GM21528 (cell line): ENCODE data around the gene ZBTB22.
"Not testable (repeated sequence)": the region's sequence is repeated elsewhere in the genome, so short reads cannot be mapped to it uniquely, and the experiment has no call there.

ENCODE experiments used
- ATAC-seq: cut with Tn5 transposase; IDR thresholded peaks from one replicate; pipeline ENCODE4 v1.9.1; 2021; ENCODE audit warnings: mild to moderate bottlenecking, moderate library complexity; ENCODE audit not compliant: unreplicated experiment, low FRiP score

The ZBTB22 gene

GRCh38 chr6:33280539-33280938, 37.0 kb downstream of the ZBTB22 start:
- no peak for ATAC-seq

- no peak for ATAC-seq
Measured at GRCh38 chr6:33279971-33280511, 37.5 kb downstream of the ZBTB22 start.

GRCh38 chr6:33279257-33279695, 38.3 kb downstream of the ZBTB22 start:
- ATAC-seq, result no peak

GRCh38 chr6:33278810-33279209, 38.7 kb downstream of the ZBTB22 start:
- ATAC-seq, result no peak

GRCh38 chr6:33278392-33278741, 39.2 kb downstream of the ZBTB22 start:
- ATAC-seq, result no peak

GRCh38 chr6:33277663-33278391, 39.7 kb downstream of the ZBTB22 start:
- ATAC-seq, result peak; percentile 17

GRCh38 chr6:33276864-33277662, 40.5 kb downstream of the ZBTB22 start, which contains the start of gene B3GALT4:
TSS of gene B3GALT4 (plus strand) at chr6:33277123. CDS start at chr6:33277420, 297 bp downstream.
- ATAC-seq, result peak; percentile 41

GRCh38 chr6:33276581-33276863, 41.0 kb downstream of the ZBTB22 start:
- ATAC-seq, result no peak

GRCh38 chr6:33275795-33276580, 41.6 kb downstream of the ZBTB22 start:
- not testable (repeated sequence) for ATAC-seq

- ATAC-seq, result no peak
Measured at GRCh38 chr6:33273924-33274902, 43.3 kb downstream of the ZBTB22 start.

GRCh38 chr6:33273129-33273923, 44.2 kb downstream of the ZBTB22 start:
- no peak for ATAC-seq

- no peak for ATAC-seq
Measured at GRCh38 chr6:33272275-33273128, 45.0 kb downstream of the ZBTB22 start.

- peak; percentile 69 for ATAC-seq
Measured at GRCh38 chr6:33271468-33272274, 45.9 kb downstream of the ZBTB22 start, which contains the start of the genes RPS18 and VPS52. TSS of gene RPS18 (plus strand) at chr6:33272075. CDS start at chr6:33272120, 45 bp downstream. TSS of gene VPS52 (minus strand) at chr6:33271876. CDS start at chr6:33271675, 201 bp downstream.

- no peak for ATAC-seq
Measured at GRCh38 chr6:33271117-33271467, 46.5 kb downstream of the ZBTB22 start.
